Stimulated activated CD8-positive, alpha-beta memory T cell treated with anti-CD3 and anti-CD28 coated beads, Interleukin-15, amount 100 ng/mL, for 1 hour (primary cell): Measurements from ENCODE around the gene ARPC5.
"Not testable (repeated sequence)": the region's sequence is repeated elsewhere in the genome, so short reads cannot be mapped to it uniquely, and the experiment has no call there.

ENCODE experiments used
- DNase-seq: peaks from one replicate; pipeline ENCODE4 v3.0.0-alpha.2; 2020; ENCODE audit warnings: low read depth

The ARPC5 gene

GRCh38 chr1:183646776-183647175 lies 11.2 kb upstream of the ARPC5 start:
- DNase-seq, result no peak

- DNase-seq, result no peak
These were observed 9.9 kb upstream of the ARPC5 start for GRCh38 chr1:183645531-183645930.

- DNase-seq, result no peak
These were observed 6.6 kb upstream of the ARPC5 start for GRCh38 chr1:183642166-183642565.

GRCh38 chr1:183640193-183640592 lies 4.6 kb upstream of the ARPC5 start:
- no peak for DNase-seq

- DNase-seq, result no peak
These were observed 3.2 kb upstream of the ARPC5 start for GRCh38 chr1:183638649-183639387.

GRCh38 chr1:183636783-183637182 lies 1.2 kb upstream of the ARPC5 start:
- no peak for DNase-seq

GRCh38 chr1:183636334-183636682 lies 725 bp upstream of the ARPC5 start:
- DNase-seq, result no peak

GRCh38 chr1:183635099-183635605 lies 431 bp downstream of the ARPC5 start:
- DNase-seq, result no peak

GRCh38 chr1:183634429-183635065 lies 1.0 kb downstream of the ARPC5 start:
- DNase-seq, result no peak

- no peak for DNase-seq
These were observed 1.8 kb downstream of the ARPC5 start for GRCh38 chr1:183633676-183634343.

- DNase-seq, result no peak
These were observed 2.6 kb downstream of the ARPC5 start for GRCh38 chr1:183632964-183633363.

GRCh38 chr1:183632114-183632513 lies 3.5 kb downstream of the ARPC5 start:
- DNase-seq, result no peak

GRCh38 chr1:183630748-183631147 lies 4.8 kb downstream of the ARPC5 start:
- DNase-seq, result no peak

GRCh38 chr1:183628537-183628936 lies 7.0 kb downstream of the ARPC5 start:
- DNase-seq, result no peak

GRCh38 chr1:183626236-183626635 lies 9.3 kb downstream of the ARPC5 start:
- not testable (repeated sequence) for DNase-seq

- DNase-seq, result peak; percentile 16
These were observed 12.4 kb downstream of the ARPC5 start for GRCh38 chr1:183622884-183623785.

- no peak for DNase-seq
These were observed 13.6 kb downstream of the ARPC5 start for GRCh38 chr1:183622013-183622412.

GRCh38 chr1:183620311-183620710 lies 15.3 kb downstream of the ARPC5 start:
- no peak for DNase-seq

GRCh38 chr1:183619781-183620180 lies 15.8 kb downstream of the ARPC5 start:
- no peak for DNase-seq

- DNase-seq, result not testable (repeated sequence)
These were observed 17.4 kb downstream of the ARPC5 start for GRCh38 chr1:183618202-183618601.

- DNase-seq, result not testable (repeated sequence)
These were observed 22.6 kb downstream of the ARPC5 start for GRCh38 chr1:183612975-183613374.

GRCh38 chr1:183612407-183612806 lies 23.2 kb downstream of the ARPC5 start:
- DNase-seq, result no peak
